LoVo (cell line): ENCODE results near the gene OXT.
"Not testable (repeated sequence)": the region's sequence is repeated elsewhere in the genome, so short reads cannot be mapped to it uniquely, and the experiment has no call there.

Experiments used
- DNase-seq: peaks from one replicate; pipeline ENCODE4 v3.0.0-alpha.2; 2016; ENCODE audit warnings: low spot score

OXT gene

GRCh38 chr20:3109350-3110302, 38.2 kb downstream of the OXT start:
- no peak for DNase-seq

- no peak for DNase-seq
Measured at GRCh38 chr20:3111507-3111906, 40.1 kb downstream of the OXT start.

- DNase-seq = no peak
Measured at GRCh38 chr20:3111995-3112394, 40.6 kb downstream of the OXT start.

- peak; percentile 33 for DNase-seq
Measured at GRCh38 chr20:3115190-3116107, 44.0 kb downstream of the OXT start.

- DNase-seq = no peak
Measured at GRCh38 chr20:3116341-3116740, 44.9 kb downstream of the OXT start.

GRCh38 chr20:3117839-3118379, 46.5 kb downstream of the OXT start:
- DNase-seq = not testable (repeated sequence)

- DNase-seq = no peak
Measured at GRCh38 chr20:3119044-3119443, 47.6 kb downstream of the OXT start.

- DNase-seq = no peak
Measured at GRCh38 chr20:3121271-3121911, 50.0 kb downstream of the OXT start.
